ENCODE results near the gene PHOX2A. TPM values are rescaled to one million over a fixed set of nuclear protein-coding genes. Genes with fewer than 3 reads are reported as not detected.

Gene PHOX2A
- total RNA-seq, 1 experiment from 2014 or later, result not detected

GRCh38 chr11:72244361-72245262 lies 636 bp upstream of the PHOX2A start:
- Mint-ChIP-seq H3K27ac (ENCODE audit: unreplicated experiment) (no peak overlapping the region), H3K9me3 (ENCODE audit: unreplicated experiment) (peaks cover 8% of the 10 kb centered on the region), H3K4me1 (ENCODE audit: low read depth, unreplicated experiment) (peaks cover 5% of the 10 kb centered on the region), H3K27me3 (ENCODE audit: insufficient read depth, unreplicated experiment) (peaks cover 4% of the 10 kb centered on the region), H3K36me3 (ENCODE audit: insufficient read depth, unreplicated experiment) (peaks cover 11% of the 10 kb centered on the region), H3K4me3 (ENCODE audit: unreplicated experiment) (no peak overlapping the region)
- DNase-seq, result peak in 1 of 2 experiments; percentile 40
- CTCF ChIA-PET, result interaction anchor here (0.5 to 0.7 kb wide), 2 partner anchors 169 to 231 kb away, joined by 3 read pairs; no protein-coding TSS in a partner anchor
- Histone ChIP-seq H3K4me3 (ENCODE audit: low read depth, low read length) (no peak overlapping the region), H3K36me3 (ENCODE audit: control insufficient read depth, insufficient read depth, low read length) (no peaks in the 10 kb centered on the region), H3K27me3 (replicated peaks; ENCODE audit: control insufficient read depth, insufficient read depth, low read length) (no peaks in the 10 kb centered on the region), H3K9me3 (peaks cover 7% of the 10 kb centered on the region; the same call in 1 of the 2 replicates), H3K4me1 (peaks cover 10% of the 10 kb centered on the region)
- no peak for TF ChIP-seq CTCF (IDR thresholded peaks at IDR 0.05; ENCODE audit: insufficient read depth in 1 of 2, low read depth in 1 of 2, low read length in 1 of 2, severe bottlenecking in 1 of 2, unreplicated experiment in 1 of 2)
- intact Hi-C loops (cut with micrococcal nuclease; ENCODE audit: unreplicated experiment), result no loop called here
- POLR2A ChIA-PET, result no interaction called here
- no TSS peak for BruUV-seq (replicated peaks)

DNA sequence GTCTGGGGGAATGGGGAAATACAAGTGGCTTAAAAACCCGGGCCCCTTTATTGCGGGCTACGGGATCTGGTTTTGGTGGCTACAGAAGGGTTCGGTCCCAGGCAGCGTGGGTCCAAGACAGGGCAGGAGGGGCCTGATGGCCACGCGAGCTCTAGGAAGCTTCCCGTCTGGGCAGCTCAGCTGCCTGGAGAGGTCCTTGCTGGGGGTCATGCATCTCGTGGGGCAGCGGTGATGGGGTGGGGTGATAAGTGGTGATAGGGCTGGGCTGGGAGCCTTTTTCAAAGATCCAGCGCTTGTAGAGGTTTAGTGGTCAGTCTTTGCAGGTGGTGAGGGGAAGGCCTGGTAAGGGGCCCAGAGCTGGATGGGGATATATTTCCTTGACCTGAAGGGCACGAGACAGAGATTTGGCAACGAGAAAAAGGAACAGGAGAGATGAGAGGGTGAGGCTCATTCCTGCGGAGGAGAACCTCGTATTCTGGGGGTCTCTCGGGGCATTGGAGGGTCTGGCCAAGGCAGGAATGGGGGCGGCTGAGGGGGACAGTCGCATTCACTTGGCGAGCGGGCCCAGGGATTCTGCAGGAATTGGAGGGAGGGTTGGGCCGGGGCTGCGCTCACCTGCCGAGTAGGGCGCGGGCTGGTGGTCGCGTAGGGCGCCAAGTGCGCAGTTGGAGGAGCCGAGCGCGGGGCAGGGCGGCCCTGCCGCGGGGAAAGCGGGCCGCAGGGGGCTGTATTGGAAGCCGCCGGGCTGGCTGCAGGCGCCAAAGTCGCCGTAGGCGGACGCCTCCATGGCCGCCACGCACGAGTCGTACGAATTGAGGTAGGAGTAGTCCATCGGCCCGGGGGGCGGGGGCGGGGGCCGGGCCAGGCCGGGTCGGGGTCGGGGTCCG lies 560 bp downstream of the PHOX2A start:
- H3K9me3 Mint-ChIP-seq (ENCODE audit: unreplicated experiment), result peaks cover 8% of the 10 kb centered on the region
- Histone ChIP-seq H3K4me3 (ENCODE audit: low read depth, low read length) (no peak overlapping the region), H3K27me3 (replicated peaks; ENCODE audit: control insufficient read depth, insufficient read depth, low read length) (no peaks in the 10 kb centered on the region), H3K36me3 (ENCODE audit: control insufficient read depth, insufficient read depth, low read length) (no peaks in the 10 kb centered on the region), H3K4me1 (peaks cover 19% of the 10 kb centered on the region), H3K9me3 (peaks cover 7% of the 10 kb centered on the region; the same call in 1 of the 2 replicates)
- H3K4me3 Mint-ChIP-seq (ENCODE audit: unreplicated experiment), result no peak overlapping the region
- POLR2A ChIA-PET, result no interaction called here
- CTCF ChIA-PET, result interaction anchor here (1.0 kb wide), 1 partner anchor 188 kb away, joined by 4 read pairs; no protein-coding TSS in a partner anchor
- no peak overlapping the region for H3K27ac Mint-ChIP-seq (ENCODE audit: unreplicated experiment)
- H3K4me1 Mint-ChIP-seq (ENCODE audit: low read depth, unreplicated experiment), result peaks cover 14% of the 10 kb centered on the region
- BruUV-seq (replicated peaks), result no TSS peak
- peaks cover 4% of the 10 kb centered on the region for H3K27me3 Mint-ChIP-seq (ENCODE audit: insufficient read depth, unreplicated experiment)
- no peak for TF ChIP-seq CTCF (IDR thresholded peaks at IDR 0.05; ENCODE audit: insufficient read depth in 1 of 2, low read depth in 1 of 2, low read length in 1 of 2, severe bottlenecking in 1 of 2, unreplicated experiment in 1 of 2)
- intact Hi-C loops (cut with micrococcal nuclease; ENCODE audit: unreplicated experiment), result no loop called here
- peak in 1 of 2 experiments; percentile 35 for DNase-seq
- H3K36me3 Mint-ChIP-seq (ENCODE audit: insufficient read depth, unreplicated experiment), result peaks cover 23% of the 10 kb centered on the region

- H3K27me3 ChIP-seq (replicated peaks; ENCODE audit: control insufficient read depth, insufficient read depth, low read length), result no peaks in the 10 kb centered on the region
- H3K4me3 Mint-ChIP-seq (ENCODE audit: unreplicated experiment), result no peak overlapping the region
- POLR2A ChIA-PET, result interaction anchor here (0.7 kb wide), 1 partner anchor 53 kb away, joined by 4 read pairs; no protein-coding TSS in a partner anchor
- no peak for DNase-seq
- intact Hi-C loops (cut with micrococcal nuclease; ENCODE audit: unreplicated experiment), result no loop called here
- H3K9me3 ChIP-seq, result peaks cover 7% of the 10 kb centered on the region; the same call in 1 of the 2 replicates
- H3K4me1 Mint-ChIP-seq (ENCODE audit: low read depth, unreplicated experiment), result peaks cover 14% of the 10 kb centered on the region
- H3K36me3 Mint-ChIP-seq (ENCODE audit: insufficient read depth, unreplicated experiment), result peaks cover 35% of the 10 kb centered on the region
- no peak for TF ChIP-seq CTCF (IDR thresholded peaks at IDR 0.05; ENCODE audit: insufficient read depth in 1 of 2, low read depth in 1 of 2, low read length in 1 of 2, severe bottlenecking in 1 of 2, unreplicated experiment in 1 of 2)
- H3K36me3 ChIP-seq (ENCODE audit: control insufficient read depth, insufficient read depth, low read length), result peaks cover 9% of the 10 kb centered on the region
- CTCF ChIA-PET, result no interaction called here
- H3K27me3 Mint-ChIP-seq (ENCODE audit: insufficient read depth, unreplicated experiment), result peaks cover 4% of the 10 kb centered on the region
- no peak overlapping the region for H3K27ac Mint-ChIP-seq (ENCODE audit: unreplicated experiment)
- no peak overlapping the region for H3K4me3 ChIP-seq (ENCODE audit: low read depth, low read length)
- H3K4me1 ChIP-seq, result peaks cover 24% of the 10 kb centered on the region
- peaks cover 8% of the 10 kb centered on the region for H3K9me3 Mint-ChIP-seq (ENCODE audit: unreplicated experiment)
- no TSS peak for BruUV-seq (replicated peaks)
Observed at GRCh38 chr11:72242141-72242540, 1.8 kb downstream of the PHOX2A start.

All from Caco-2 (cell line).